ENCODE data around the gene CPS1.

Gene CPS1

GRCh38 chr2:210686401-210686800, 130.0 kb downstream of the CPS1 start:
- no peak for DNase-seq (ENCODE audit: low read depth)

- no peak for DNase-seq (ENCODE audit: low read depth)
Observed at GRCh38 chr2:210687786-210688470, 131.5 kb downstream of the CPS1 start.

GRCh38 chr2:210707900-210708299, 151.5 kb downstream of the CPS1 start:
- no peak for DNase-seq (ENCODE audit: low read depth)

DNA sequence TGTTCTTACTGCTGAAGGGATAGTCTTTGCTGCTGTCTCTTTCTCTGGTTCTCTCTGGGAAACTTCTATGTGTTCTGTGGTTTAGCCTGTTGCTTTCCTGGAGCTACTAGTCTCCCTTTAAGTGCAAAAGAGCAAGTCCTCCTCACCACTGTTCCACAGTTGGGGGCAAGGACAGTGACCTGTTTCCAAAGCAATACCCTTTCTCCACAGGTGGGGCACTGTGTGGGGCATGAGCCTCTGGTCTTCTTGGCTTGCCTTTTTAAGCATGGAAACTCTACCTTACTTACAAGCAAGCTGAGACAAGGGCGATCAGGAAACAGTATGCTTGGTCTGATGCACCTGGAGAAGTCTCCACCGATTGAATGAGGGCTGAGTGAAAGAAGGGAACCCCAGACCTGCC, 156.7 kb downstream of the CPS1 start:
- DNase-seq (ENCODE audit: low read depth), result no peak

GRCh38 chr2:210715560-210716082, 159.2 kb downstream of the CPS1 start:
- no peak for DNase-seq (ENCODE audit: low read depth)

- DNase-seq (ENCODE audit: low read depth), result no peak
Observed at GRCh38 chr2:210718503-210718902, 162.1 kb downstream of the CPS1 start.

GRCh38 chr2:210722092-210722491, 165.7 kb downstream of the CPS1 start:
- DNase-seq (ENCODE audit: low read depth), result no peak

GRCh38 chr2:210727549-210727948, 171.2 kb downstream of the CPS1 start:
- DNase-seq (ENCODE audit: low read depth), result no peak

All from non-pigmented ciliary epithelial cell (primary cell).